Esophagus muscularis mucosa (tissue), 4 donors: ENCODE results near the gene SLC16A14.

Experiments
- EP300 ChIP-seq: sonication (generic); formaldehyde crosslinking; IDR thresholded peaks from one replicate; pipeline ENCODE4 v1.6.1; 2017; ENCODE audit warnings: antibody characterized with exemption
- POLR2A ChIP-seq: fragments of 450-650 bp; IDR thresholded peaks from one replicate; pipeline ENCODE4 v1.6.1; 2017; ENCODE audit warnings: antibody characterized with exemption, moderate library complexity, mild to moderate bottlenecking, low read depth
- POLR2AphosphoS5 ChIP-seq, 2 donors: sonication (generic); formaldehyde crosslinking; IDR thresholded peaks; one replicate each; pipeline ENCODE4 v1.6.1; 2017; ENCODE audit warnings: antibody characterized with exemption in 2 of 2
- TF ChIP-seq, protein P1 (sequence below), 3 experiments: fragments of 200-600 bp in 2 of 3; fragments of 450-650 bp in 1 of 3; sonication (generic) in 2 of 3; IDR thresholded peaks; one replicate each; pipeline ENCODE4 v1.5.1; 2017 to 2019; ENCODE audit warnings: antibody characterized with exemption in 3 of 3, mild to moderate bottlenecking in 2 of 3, moderate library complexity in 1 of 3

GRCh38 chr2:230097841-230098240, 29.1 kb upstream of the SLC16A14 start:
- TF ChIP-seq, protein P1, sequence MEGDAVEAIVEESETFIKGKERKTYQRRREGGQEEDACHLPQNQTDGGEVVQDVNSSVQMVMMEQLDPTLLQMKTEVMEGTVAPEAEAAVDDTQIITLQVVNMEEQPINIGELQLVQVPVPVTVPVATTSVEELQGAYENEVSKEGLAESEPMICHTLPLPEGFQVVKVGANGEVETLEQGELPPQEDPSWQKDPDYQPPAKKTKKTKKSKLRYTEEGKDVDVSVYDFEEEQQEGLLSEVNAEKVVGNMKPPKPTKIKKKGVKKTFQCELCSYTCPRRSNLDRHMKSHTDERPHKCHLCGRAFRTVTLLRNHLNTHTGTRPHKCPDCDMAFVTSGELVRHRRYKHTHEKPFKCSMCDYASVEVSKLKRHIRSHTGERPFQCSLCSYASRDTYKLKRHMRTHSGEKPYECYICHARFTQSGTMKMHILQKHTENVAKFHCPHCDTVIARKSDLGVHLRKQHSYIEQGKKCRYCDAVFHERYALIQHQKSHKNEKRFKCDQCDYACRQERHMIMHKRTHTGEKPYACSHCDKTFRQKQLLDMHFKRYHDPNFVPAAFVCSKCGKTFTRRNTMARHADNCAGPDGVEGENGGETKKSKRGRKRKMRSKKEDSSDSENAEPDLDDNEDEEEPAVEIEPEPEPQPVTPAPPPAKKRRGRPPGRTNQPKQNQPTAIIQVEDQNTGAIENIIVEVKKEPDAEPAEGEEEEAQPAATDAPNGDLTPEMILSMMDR (IDR thresholded peaks at IDR 0.05), result no peak
- TF ChIP-seq POLR2A, result no peak
- no peak for TF ChIP-seq POLR2AphosphoS5 (IDR thresholded peaks at IDR 0.05)
- no peak for TF ChIP-seq EP300
